PC-9 (cell line): Measurements from ENCODE around the gene ACACA.

Experiments
- CTCF ChIP-seq: fragments of 200-600 bp; sonication (generic); conservative IDR thresholded peaks from 2 replicates; pipeline ENCODE4 v1.6.1; 2017; ENCODE audit warnings: mixed run types, antibody characterized with exemption, mild to moderate bottlenecking, moderate library complexity
- EZH2 ChIP-seq: fragments of 200-600 bp; sonication (generic); IDR thresholded peaks from 2 replicates; pipeline ENCODE4 v1.8.0; 2017; ENCODE audit warnings: antibody characterized with exemption, low read depth

- TF ChIP-seq CTCF = no peak
- TF ChIP-seq EZH2 = no peak
These were observed 320.3 kb downstream of the ACACA start for GRCh38 chr17:37086334-37086733.
